NOMO-1 treated with dmso at 0.1 percent for 144 hours (cell line): ENCODE results near the gene PRH2.

Experiments
- DNase-seq: peaks from one replicate; lab custom pipeline; 2025; ENCODE audit not compliant: unreplicated experiment; lab: John Stamatoyannopoulos, UW

The PRH2 gene

DNA sequence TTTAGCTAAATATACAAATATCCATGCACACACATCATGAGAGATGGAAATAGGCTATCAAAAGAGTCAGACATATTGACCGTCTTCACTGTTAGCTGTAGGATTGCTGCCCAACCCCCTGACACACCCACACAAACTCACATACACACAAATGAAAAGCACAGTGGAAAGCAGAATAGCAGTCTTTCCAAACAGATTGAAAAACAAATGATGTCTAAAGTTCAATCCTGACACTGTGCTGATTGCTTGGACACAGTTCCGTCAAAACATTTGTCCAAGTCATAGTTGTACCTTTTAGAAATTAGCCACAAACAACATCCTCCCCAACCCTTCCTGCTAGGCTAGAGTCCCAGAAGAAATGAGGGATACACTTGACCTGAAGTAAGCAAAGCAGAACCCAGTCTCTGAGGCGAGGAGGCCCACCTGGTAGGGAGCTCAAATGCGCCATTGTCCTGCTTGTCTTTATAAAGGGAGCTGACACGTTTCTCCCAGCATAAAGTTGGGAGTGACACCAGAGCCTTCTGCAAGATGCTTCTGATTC is at the start of gene PRH2:
Gene PRH2 (plus strand): TSS at position 491 of the 541 bp plus-strand sequence. CDS start 38 bp downstream, at position 529.
- no peak for DNase-seq

DNA sequence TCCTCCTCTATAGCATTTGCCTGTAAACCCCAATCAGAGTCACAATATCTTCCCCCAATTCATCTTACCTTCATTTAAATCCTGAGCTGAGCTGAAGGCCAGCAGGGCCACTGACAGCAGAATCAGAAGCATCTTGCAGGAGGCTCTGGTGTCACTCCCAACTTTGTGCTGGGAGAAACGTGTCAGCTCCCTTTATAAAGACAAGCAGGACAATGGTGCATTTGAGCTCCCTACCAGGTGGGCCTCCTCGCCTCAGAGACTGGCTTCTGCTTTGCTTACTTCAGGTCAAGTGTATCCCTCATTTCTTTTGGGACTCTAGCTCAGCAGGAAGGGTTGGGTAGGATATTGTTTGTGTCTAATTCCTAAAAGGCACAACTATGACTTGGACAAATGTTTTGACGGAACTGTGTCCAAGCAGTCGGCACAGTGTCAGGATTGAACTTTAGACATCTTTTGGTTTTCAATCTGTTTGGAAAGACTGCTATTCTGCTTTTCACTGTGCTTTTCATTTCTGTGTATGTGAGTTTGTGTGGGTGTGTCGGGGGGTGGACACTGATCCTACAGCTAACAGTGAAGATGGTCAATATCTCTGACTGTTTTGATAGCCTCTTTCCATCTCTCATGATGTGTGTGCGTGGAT is 44.8 kb upstream of the PRH2 start, which contains the start of gene PRH1:
Gene PRH1 (minus strand): TSS at position 170 of the 640 bp plus-strand sequence. CDS start 38 bp downstream, at position 132.
- DNase-seq = no peak

DNA sequence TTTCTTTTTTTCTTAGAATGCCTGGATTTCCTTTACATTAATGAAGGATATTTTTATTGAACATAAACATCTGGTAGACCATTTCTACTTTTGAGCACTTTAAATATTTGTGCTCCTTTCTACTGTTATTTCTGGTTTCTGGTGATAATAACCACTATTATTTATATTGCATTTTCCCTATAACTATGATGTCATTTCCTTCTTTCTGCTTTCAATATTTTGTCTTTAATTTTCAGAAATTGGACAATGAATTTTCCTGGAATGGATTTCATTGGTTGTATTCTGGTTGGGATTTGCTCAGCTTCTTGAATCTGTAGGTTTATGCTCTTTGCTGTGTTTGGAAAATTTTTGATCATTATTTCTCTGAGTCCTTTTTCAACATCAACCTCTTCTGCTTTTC is 39.8 kb upstream of the PRH2 start:
- DNase-seq = no peak

DNA sequence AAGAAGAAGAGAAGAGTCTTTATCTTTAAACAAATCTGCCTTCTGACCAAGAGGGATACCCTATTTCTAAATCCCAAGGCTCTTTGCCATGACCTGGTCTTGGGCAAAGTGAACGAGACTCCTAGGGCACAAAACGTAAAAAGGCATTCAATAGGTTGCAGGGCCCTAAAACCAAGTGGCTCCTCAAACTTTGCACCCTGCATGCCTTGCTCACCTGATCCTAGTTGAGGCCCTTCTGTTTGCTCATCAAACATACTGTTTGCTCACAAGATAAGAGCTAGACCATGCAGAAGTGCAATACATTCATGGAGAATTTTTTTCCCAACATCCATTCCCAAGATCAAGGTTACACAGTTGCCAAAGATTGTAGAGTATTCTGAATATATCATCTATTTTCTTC is 37.1 kb upstream of the PRH2 start:
- no peak for DNase-seq

DNA sequence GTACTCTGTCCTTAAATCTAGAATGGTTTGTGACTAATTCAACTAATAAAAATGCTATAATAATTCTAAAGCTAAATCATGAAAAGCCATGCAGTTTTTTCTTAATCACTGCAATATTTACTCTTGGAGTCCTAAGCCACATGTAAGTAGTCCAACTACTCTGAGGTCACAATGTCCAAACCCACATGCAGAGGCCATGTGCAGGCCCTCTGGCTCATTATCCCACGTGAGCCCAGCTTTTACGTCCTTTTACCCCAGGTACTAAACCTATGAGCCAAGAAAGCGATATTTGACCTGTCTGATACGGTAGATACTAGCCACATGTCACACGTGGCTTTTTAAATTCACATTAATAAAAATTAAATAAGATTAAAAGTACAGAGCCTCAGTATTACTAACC is 32.2 kb upstream of the PRH2 start:
- DNase-seq = no peak

DNA sequence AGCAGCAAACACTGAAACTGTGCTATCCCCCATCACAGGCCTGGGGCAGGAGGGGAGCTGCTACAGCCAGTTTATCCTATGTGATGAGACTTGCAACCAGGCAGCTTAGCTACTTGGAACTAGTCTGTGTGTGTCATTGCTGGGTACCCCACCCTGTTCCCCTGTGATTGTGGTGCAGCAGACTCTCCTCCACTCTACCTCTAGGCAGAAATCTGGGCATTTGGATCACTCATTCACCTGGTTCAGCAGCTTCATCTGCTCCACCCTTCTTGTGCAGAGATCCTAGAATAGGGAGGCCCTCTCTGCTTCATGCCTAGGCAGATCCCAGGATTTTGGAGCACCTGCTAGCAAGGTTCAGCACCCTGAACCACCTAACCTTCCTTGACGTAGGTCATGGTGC is 28.5 kb upstream of the PRH2 start:
- DNase-seq = no peak

DNA sequence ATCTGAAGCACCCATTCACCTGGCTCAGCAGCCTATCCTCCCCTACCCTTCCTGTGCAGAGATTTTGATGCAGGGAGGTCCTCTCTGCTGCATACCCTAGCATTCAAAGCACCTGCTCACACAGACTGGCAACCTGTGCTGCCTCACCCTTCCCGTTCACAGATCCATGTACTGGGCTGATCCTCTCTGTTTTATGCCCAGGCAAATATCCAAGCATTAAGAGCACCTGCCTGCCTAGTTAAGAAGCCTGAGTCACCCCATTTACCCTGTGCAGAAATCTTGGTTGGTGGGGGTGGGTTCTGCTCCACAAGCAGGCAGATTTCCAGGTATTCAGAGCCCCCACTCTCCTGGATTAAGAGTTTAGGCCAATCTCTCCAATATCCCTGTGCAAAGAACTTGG is 28.1 kb upstream of the PRH2 start:
- DNase-seq = no peak

DNA sequence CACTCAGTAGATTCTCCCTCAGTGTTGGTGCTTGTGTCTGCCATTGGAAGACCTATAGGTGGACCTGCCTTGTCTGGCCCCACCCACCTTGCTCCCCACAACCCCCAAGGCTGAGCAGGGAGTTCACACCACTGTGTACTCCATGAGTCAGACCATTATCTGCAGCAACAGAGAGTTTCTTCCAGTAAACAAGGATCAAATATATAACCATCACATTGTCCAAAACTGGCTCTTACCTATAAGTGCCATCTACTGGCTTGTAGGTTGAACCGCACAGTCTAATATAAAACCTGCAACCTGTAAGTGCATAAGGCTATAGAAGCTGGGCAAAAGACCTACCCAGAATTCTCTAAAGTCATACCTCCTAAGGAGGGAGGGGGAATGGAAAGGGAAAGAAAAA is 27.6 kb upstream of the PRH2 start:
- DNase-seq = no peak

DNA sequence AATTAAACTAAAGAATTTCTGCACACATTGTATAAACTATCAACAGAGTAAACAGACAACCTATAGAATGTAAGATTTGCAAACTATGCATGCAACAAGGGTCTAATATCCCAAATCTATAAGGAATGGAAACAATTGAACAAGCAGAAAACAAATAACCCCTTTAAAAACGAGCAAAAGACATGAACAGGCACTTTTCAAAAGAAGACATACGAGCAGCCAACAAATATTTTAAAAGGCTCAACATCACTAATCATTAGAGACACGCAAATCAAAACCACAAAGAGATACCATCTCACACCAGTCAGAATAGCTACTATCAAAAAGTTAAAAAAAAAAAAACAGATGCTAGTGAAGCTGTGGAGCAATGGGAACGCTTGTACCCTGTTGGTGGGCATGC is 24.4 kb upstream of the PRH2 start:
- DNase-seq = no peak

DNA sequence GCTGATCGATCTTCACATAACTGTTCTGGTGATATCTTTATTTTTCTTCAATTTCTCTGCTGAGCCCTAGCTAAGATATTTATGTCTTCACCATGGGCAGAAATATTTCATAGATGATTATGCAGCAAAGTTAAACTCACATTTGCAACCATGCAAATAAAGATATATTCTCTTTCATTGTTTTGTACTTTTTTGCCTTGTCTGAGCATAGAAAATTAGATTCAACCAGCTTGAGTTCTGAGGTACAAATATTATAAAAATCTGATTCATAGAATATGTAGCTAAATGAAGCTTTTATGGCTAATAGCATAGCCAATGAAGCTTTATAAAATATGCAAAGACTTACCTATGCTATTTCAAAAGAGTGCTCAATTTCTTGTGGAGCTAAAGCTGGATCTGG is 19.6 kb upstream of the PRH2 start, which contains the start of gene TAS2R13:
Gene TAS2R13 (minus strand): TSS at position 101 of the 400 bp plus-strand sequence. CDS start 264 bp downstream, outside the sequence.
- DNase-seq = no peak

DNA sequence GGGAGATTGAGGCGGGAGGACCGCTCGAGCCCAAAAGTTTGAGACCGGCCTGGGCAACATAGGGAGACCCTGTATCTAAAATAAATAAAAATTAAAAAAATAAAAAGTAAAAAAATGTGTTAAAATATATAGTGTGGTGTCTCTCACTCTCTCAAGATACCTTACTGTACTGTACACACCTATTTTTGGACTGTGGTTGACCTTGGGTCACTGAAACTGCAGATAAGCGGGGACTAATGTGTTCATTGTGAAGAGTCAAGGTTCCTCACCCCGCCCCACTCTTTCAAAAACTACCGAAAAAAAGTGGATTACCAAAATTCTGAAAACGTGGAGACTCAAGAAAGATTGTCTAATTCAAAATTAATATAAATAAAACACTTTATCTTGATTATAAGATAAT is 18.7 kb upstream of the PRH2 start:
- no peak for DNase-seq

DNA sequence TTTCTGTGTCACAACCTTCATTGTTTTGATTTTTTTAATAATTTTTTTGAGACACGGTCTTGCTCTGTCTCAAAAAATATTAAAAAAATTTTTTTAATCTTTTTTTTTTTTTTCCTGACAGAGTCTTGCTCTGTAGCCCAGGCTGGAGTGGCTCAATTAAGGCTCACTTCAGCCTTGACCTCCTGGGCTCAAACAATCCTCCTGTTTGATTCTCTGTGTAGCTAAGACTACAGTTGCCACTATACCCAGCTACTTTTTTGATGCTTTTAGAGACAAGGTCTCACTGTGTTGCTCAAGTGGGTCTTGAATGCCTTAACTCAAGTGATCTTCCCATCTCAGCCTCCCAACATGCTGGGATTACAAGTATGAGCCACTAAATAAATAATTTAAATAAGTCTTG is 9.2 kb upstream of the PRH2 start:
- no peak for DNase-seq

DNA sequence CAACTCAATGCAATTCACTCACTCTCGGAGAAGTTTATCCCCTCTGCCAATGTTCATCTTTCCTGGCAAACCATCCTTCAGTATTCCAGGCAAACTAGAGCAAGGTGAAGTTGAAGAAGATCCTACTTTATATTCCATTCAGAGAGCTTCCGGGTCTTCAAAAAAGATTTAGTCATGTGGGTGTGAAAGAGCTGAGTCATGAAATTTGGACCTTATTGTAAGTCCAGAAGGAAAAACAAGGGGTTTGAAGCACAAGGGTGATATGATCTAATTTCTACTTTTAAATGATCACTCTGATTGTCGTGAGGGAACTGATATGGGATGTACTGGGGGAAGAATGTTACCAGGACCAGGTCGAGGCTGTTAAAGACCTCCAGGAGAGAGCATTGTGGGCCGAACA is 2.8 kb upstream of the PRH2 start:
- DNase-seq = no peak

DNA sequence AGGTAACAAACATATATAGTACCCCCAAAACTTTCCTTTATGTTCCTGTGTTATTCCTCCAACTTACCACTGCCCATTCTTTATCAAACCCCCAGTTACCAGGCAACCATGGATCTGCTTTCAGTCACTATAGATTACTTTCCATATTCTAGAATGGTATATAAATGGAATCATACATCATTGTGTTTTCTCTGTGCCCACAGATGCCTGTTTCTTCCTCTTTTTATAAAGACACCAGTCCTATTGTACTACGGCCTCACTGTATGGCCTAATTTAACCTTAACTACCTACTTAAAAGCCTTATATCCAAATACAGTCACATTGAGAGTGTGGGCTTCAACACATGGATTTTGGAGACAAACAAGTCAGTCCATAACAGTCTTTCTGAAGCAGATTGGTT is 7.5 kb downstream of the PRH2 start:
- no peak for DNase-seq

DNA sequence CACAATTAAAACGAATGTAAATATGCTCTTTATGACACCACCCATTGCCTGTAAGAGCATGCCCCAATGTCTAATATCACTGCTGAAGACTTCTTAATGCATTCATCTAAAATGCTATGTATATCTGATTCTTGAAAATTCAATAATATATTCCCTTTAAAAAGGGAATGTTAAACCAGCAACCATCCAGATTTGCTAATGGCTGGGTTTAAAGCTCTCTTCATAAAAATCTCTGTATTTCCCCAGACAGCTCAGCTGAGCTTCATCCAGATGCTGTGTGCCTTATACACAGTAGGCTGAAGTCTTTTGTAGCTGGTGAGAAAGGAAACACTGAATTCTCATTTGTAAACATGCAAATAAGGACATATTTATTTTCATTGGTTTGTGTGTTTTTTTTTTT is 10.1 kb downstream of the PRH2 start, which contains the start of gene TAS2R14:
Gene TAS2R14 (minus strand): TSS at position 101 of the 400 bp plus-strand sequence. CDS start 56 bp downstream, at position 45.
- no peak for DNase-seq

DNA sequence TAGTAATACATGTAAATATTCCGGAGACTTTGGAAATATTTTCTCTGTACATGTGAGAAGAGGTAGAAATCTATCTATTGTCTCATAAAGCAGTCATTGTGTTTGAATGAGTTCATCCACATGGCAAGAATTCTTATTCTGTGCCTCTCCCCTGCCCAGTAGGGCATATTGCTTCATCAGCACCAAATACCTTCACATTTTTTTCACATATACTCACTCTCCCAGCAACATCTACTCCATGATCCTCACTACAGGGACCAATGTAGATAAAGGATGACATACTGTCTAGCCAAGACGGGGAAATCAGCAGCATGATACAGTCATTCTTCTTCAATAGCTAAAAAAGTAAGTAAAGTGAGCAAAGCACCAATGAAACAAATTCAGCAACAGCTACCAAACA is 11.4 kb downstream of the PRH2 start:
- no peak for DNase-seq

DNA sequence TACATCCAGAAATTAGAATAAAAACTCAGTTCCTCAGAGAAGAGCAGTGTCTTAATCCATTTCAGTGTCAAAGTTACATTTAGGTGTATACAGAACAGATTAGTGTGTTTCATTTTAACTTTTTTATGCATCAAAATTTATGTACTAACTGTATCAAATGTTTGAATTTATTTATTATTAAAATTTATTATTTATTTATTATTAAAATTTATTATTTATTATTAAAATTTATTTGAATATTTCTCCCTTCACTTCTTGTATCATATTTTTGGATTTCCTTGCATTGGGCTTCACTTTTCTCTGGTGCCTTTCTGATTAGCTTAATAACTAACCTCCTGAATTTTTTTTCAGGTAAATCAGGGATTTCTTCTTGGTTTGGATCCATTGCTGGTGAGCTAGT is 12.3 kb downstream of the PRH2 start:
- DNase-seq = no peak

DNA sequence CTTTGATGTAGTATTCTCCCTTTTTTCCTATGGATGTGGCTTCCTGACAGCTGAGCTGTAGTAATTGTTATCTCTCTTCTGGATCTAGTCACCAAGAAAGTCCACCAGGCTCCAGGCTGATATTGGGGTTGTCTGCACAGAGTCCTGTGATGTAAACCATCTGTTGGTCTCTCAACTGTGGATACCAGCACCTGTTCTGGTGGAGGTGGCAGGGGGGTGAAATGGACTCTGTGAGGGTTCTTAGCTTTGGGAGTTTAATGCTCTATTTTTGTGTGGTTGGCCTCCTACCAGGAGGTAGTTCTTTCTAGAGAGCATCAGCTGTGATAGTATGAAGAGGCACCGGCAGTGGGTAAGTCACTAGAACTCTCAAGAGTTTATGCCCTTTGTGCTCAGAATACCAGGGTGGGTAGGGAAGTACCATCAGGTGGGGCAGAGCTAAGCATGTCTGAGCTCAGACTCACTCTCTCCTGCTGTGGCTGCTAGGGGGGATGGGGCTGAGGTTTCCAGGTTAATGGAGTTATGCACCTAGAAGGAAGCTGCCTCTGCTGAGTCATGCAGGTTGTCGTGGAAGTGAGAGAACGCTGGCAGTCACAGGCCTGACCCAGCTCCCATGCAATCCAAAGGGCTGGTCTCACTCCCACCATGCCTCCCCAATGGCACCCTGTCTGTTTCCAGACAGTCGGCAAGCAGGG is 13.0 kb downstream of the PRH2 start:
- no peak for DNase-seq

DNA sequence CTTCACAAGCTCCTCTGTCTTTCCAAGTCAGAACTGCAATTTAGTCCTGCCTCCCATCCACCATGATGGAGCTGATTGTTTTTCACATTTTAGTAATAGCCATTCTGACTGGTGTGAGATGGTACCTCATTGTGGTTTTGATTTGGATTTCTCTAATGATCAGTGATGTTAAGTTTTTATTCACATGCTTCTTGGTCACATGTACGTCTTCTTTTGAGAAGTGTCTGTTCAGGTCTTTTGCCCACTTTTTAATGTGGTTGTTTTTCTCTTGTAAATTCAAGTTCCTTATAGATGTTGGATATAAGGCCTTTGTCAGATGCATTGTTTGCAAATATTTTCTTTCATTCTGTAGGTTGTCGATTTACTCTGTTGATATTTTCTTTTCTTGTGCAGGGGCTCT is 14.1 kb downstream of the PRH2 start:
- DNase-seq = no peak

DNA sequence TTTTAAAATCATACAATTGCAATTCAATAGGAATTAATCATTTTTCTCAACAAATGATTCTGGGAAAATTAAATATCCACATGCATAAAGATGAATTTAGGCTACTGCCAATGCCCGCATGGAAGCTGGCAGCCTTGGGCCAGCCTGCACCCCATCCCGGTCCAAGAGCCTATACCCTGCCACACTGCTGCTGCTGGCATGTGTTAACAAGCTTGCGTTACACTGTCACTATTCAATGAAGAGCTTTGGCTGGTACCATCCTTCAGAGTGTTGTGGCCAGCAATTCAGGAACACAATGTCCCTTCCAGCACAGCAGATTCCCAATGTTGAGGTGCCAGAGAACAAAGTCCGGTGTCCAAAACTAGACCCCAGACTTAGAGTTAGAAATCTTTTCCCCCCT is 23.6 kb downstream of the PRH2 start:
- DNase-seq = no peak

DNA sequence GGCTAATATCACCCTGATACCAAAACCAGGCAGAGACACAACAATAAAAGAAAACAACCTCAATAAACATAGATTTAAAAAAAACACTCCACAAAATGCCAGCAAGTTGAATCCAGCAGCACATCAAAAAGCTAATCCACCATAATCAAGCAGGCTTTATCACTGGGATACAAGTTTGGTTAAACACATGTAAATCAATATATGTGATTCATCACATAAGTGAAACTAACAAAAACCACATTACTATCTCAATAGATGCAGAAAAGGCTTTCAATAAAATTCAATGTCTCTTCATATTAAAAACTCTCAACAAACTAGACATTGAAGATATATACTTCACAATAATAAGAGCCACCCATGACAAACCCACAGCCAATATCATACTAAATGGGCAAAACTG is 27.0 kb downstream of the PRH2 start:
- DNase-seq = no peak

DNA sequence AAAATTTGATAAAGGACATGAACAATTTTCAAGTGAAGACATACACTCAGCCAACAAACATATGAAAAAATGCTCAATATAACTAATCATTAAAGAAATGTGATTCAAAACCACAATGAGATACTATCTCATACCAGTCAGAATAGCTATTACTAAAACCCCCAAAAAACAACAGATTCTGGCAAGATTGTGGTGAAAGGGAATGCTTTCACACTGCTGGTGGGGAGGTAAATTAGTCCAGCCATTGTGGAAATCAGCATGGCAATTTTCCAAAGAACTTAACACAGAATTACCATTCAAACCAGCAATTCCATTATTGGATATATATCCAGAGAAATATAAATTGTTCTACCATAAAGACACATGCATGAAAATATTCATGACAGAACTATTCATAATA is 28.7 kb downstream of the PRH2 start:
- no peak for DNase-seq
